Thyroid gland (tissue), 4 donors: Measurements from ENCODE around the gene TTC22. TPM values are rescaled to one million over a fixed set of nuclear protein-coding genes. Genes with fewer than 3 reads are reported as not detected.
A peak's percentile ranks its signal among the peaks of the same experiment; 100 is the strongest.

Experiments used
- DNase-seq, 2 donors: peaks; one replicate each; pipeline ENCODE4 v3.0.0-alpha.2; 2019
- H3K27ac ChIP-seq, 3 donors: fragments of 200-600 bp; sonication (generic); 1 replicate in 2 of 3; 2 replicates in 1 of 3; pipeline ENCODE4 v1.5.1; 2016 to 2019; ENCODE audit warnings: mild to moderate bottlenecking in 1 of 3, moderate library complexity in 1 of 3
- H3K27me3 ChIP-seq: fragments of 200-600 bp; sonication (generic); one replicate; pipeline ENCODE4 v1.5.1; 2019
- H3K36me3 ChIP-seq, 2 donors: fragments of 200-600 bp; sonication (generic); one replicate each; pipeline ENCODE4 v1.5.1; 2016 to 2019
- H3K4me1 ChIP-seq, 2 donors: fragments of 200-600 bp; sonication (generic); one replicate each; pipeline ENCODE4 v1.5.1; 2017 to 2019
- H3K4me3 ChIP-seq, 3 donors: fragments of 200-600 bp; sonication (generic); replicated peaks in 1 of 3; 1 replicate in 2 of 3; 2 replicates in 1 of 3; pipeline ENCODE4 v1.5.1; 2016; ENCODE audit warnings: mild to moderate bottlenecking in 1 of 3
- H3K9me3 ChIP-seq: fragments of 200-600 bp; sonication (generic); one replicate; pipeline ENCODE4 v1.5.1; 2017
- CTCF ChIP-seq, 6 experiments: fragments of 200-600 bp in 3 of 6; fragments of 450-650 bp in 3 of 6; sonication (generic) in 3 of 6; IDR thresholded peaks; one replicate each; pipeline ENCODE4 v1.5.1; 2016 to 2019; ENCODE audit warnings: antibody characterized with exemption in 6 of 6, mild to moderate bottlenecking in 2 of 6, inconsistent platforms in 1 of 6, moderate library complexity in 1 of 6
- POLR2A ChIP-seq, 2 donors: fragments of 450-650 bp; IDR thresholded peaks; one replicate each; pipeline ENCODE4 v1.6.1; 2017; ENCODE audit warnings: antibody characterized with exemption in 2 of 2, mild to moderate bottlenecking in 2 of 2, moderate library complexity in 1 of 2
- WGBS, 2 donors: methylation state at CpG; one replicate each; pipeline ENCODE4 v1.1.5; 2017; 5-methylcytosine and 5-hydroxymethylcytosine counted together
- intact Hi-C: fragments of 100-400 bp; cut with DNase I; formaldehyde crosslinking; loops from one replicate; pipeline ENCODE4 v1.15.1; 2023
- total RNA-seq, 4 donors: library from RNA; depleted of rRNA; stranded (reverse); fragments of >200 nt; gene quantifications; one replicate each; pipeline ENCODE4 v1.2.3, GENCODE V29; 2016

TTC22 gene
- total RNA-seq, 4 donors from 2014 or later = 8.0 to 14.0 (median 11.1) TPM

GRCh38 chr1:54809496-54810074 lies 8.5 kb upstream of the TTC22 start:
- intact Hi-C loops = loop anchor here (10.0 kb wide), 1 partner anchor 315 kb away; no protein-coding TSS in a partner anchor
- Histone ChIP-seq H3K36me3 (no peaks in the 10 kb centered on the region), H3K9me3 (no peaks in the 10 kb centered on the region), H3K27ac (no peak overlapping the region), H3K4me1 (no peaks in the 10 kb centered on the region), H3K4me3 (no peak overlapping the region), H3K27me3 (no peaks in the 10 kb centered on the region)
- no peak for TF ChIP-seq CTCF (IDR thresholded peaks at IDR 0.05)
- TF ChIP-seq POLR2A (IDR thresholded peaks at IDR 0.05) = no peak
- WGBS, 2 donors = 68 to 77% methylated on average over 3 of the region's 3 CpGs
- DNase-seq = no peak

GRCh38 chr1:54808443-54809207 lies 7.5 kb upstream of the TTC22 start:
- Histone ChIP-seq H3K27me3 (no peaks in the 10 kb centered on the region), H3K9me3 (no peaks in the 10 kb centered on the region), H3K4me1 (no peaks in the 10 kb centered on the region), H3K27ac (no peak overlapping the region), H3K4me3 (no peak overlapping the region), H3K36me3 (no peaks in the 10 kb centered on the region)
- no peak for DNase-seq
- intact Hi-C loops = no loop called here
- TF ChIP-seq CTCF (IDR thresholded peaks at IDR 0.05) (peak in 1 of 6 experiments; percentile 12), POLR2A (IDR thresholded peaks at IDR 0.05) (no peak)
- 76 to 79% methylated on average over 9 to 11 of the region's 12 CpGs for WGBS, 2 donors

- Histone ChIP-seq H3K27me3 (no peaks in the 10 kb centered on the region), H3K36me3 (no peaks in the 10 kb centered on the region), H3K4me3 (no peak overlapping the region), H3K9me3 (no peaks in the 10 kb centered on the region), H3K4me1 (no peaks in the 10 kb centered on the region), H3K27ac (no peak overlapping the region)
- DNase-seq = no peak
- TF ChIP-seq CTCF (IDR thresholded peaks at IDR 0.05) = no peak
- TF ChIP-seq POLR2A (IDR thresholded peaks at IDR 0.05) = no peak
- 87 to 89% methylated on average over 6 to 7 of the region's 7 CpGs for WGBS, 2 donors
- intact Hi-C loops = no loop called here
Observed at GRCh38 chr1:54807756-54808155, 6.6 kb upstream of the TTC22 start.

GRCh38 chr1:54806931-54807611 lies 5.9 kb upstream of the TTC22 start:
- intact Hi-C loops = no loop called here
- no peak overlapping the region for H3K4me3 ChIP-seq
- 59 to 70% methylated on average over 11 of the region's 11 CpGs for WGBS, 2 donors
- no peaks in the 10 kb centered on the region for H3K4me1 ChIP-seq
- H3K27me3 ChIP-seq = no peaks in the 10 kb centered on the region
- H3K27ac ChIP-seq = no peak overlapping the region
- no peaks in the 10 kb centered on the region for H3K9me3 ChIP-seq
- DNase-seq = no peak
- TF ChIP-seq CTCF (IDR thresholded peaks at IDR 0.05) = no peak
- no peak for TF ChIP-seq POLR2A (IDR thresholded peaks at IDR 0.05)
- H3K36me3 ChIP-seq = no peaks in the 10 kb centered on the region

- intact Hi-C loops = no loop called here
- TF ChIP-seq POLR2A (IDR thresholded peaks at IDR 0.05) (no peak), CTCF (IDR thresholded peaks at IDR 0.05) (no peak)
- Histone ChIP-seq H3K4me1 (peaks cover 0 to 6% of the 10 kb centered on the region in 2 donors), H3K36me3 (no peaks in the 10 kb centered on the region), H3K27ac (no peak overlapping the region), H3K9me3 (no peaks in the 10 kb centered on the region), H3K4me3 (no peak overlapping the region), H3K27me3 (no peaks in the 10 kb centered on the region)
- no peak for DNase-seq
- 66% methylated on average over 14 to 35 of the region's 35 CpGs for WGBS, 2 donors
Observed at GRCh38 chr1:54805981-54806381, 4.9 kb upstream of the TTC22 start.
